HEK293 (cell line): Measurements from ENCODE around the gene CCDC116.
A peak's percentile ranks its signal among the peaks of the same experiment; 100 is the strongest.

Experiments
- PATZ1 ChIP-seq: fragments of 450-650 bp; formaldehyde crosslinking; IDR thresholded peaks from 2 replicates; pipeline ENCODE4 v1.5.1; 2016; ENCODE audit warnings: missing biosample characterization, missing genetic modification characterization
- PRDM6 ChIP-seq: fragments of 450-650 bp; formaldehyde crosslinking; IDR thresholded peaks from 2 replicates; pipeline ENCODE4 v1.5.1; 2017; ENCODE audit warnings: missing biosample characterization, missing genetic modification characterization
- WT1 ChIP-seq: fragments of 450-650 bp; formaldehyde crosslinking; IDR thresholded peaks from 2 replicates; pipeline ENCODE4 v1.5.1; 2016; ENCODE audit warnings: missing biosample characterization, missing genetic modification characterization
- YY2 ChIP-seq: fragments of 450-650 bp; formaldehyde crosslinking; IDR thresholded peaks from 2 replicates; pipeline ENCODE4 v1.5.1; 2016; ENCODE audit warnings: missing biosample characterization, missing genetic modification characterization
- ZBTB1 ChIP-seq: fragments of 450-650 bp; formaldehyde crosslinking; IDR thresholded peaks from 2 replicates; pipeline ENCODE4 v1.5.1; 2016; ENCODE audit warnings: missing biosample characterization, missing genetic modification characterization
- ZBTB20 ChIP-seq: fragments of 450-650 bp; formaldehyde crosslinking; IDR thresholded peaks from 2 replicates; pipeline ENCODE4 v1.5.1; 2016; ENCODE audit warnings: missing biosample characterization, missing genetic modification characterization
- ZBTB44 ChIP-seq: fragments of 450-650 bp; IDR thresholded peaks from 2 replicates; pipeline ENCODE4 v1.5.1; 2018; ENCODE audit warnings: missing biosample characterization, mild to moderate bottlenecking, missing genetic modification characterization
- ZNF138 ChIP-seq: fragments of 450-650 bp; formaldehyde crosslinking; IDR thresholded peaks from 2 replicates; pipeline ENCODE4 v1.5.1; 2016; ENCODE audit warnings: missing biosample characterization, missing genetic modification characterization, borderline replicate concordance
- ZNF155 ChIP-seq: fragments of 450-650 bp; formaldehyde crosslinking; IDR thresholded peaks from 2 replicates; pipeline ENCODE4 v1.5.1; 2016; ENCODE audit warnings: missing biosample characterization, missing genetic modification characterization
- ZNF16 ChIP-seq: fragments of 450-650 bp; formaldehyde crosslinking; IDR thresholded peaks from 2 replicates; pipeline ENCODE4 v1.5.1; 2016; ENCODE audit warnings: low read depth, missing biosample characterization, missing genetic modification characterization
- ZNF2 ChIP-seq: fragments of 450-650 bp; formaldehyde crosslinking; IDR thresholded peaks from 2 replicates; pipeline ENCODE4 v1.5.1; 2016; ENCODE audit warnings: missing biosample characterization, missing genetic modification characterization
- ZNF274 ChIP-seq, 2 experiments: fragments of 200-500 bp in 1 of 2; fragments of 450-650 bp in 1 of 2; sonication (Bioruptor generic) in 1 of 2; formaldehyde crosslinking in 1 of 2; IDR thresholded peaks; 2 replicates each; pipeline versions ENCODE4 v1.5.1 to v1.6.1; 2014 to 2016; ENCODE audit warnings: borderline replicate concordance in 1 of 2, inconsistent platforms in 1 of 2, low read length in 1 of 2, missing biosample characterization in 1 of 2, missing genetic modification characterization in 1 of 2
- ZNF311 ChIP-seq: fragments of 450-650 bp; formaldehyde crosslinking; IDR thresholded peaks from 2 replicates; pipeline ENCODE4 v1.5.1; 2017; ENCODE audit warnings: missing biosample characterization, missing genetic modification characterization, borderline replicate concordance
- ZNF416 ChIP-seq: fragments of 450-650 bp; formaldehyde crosslinking; IDR thresholded peaks from 2 replicates; pipeline ENCODE4 v1.5.1; 2016; ENCODE audit warnings: missing biosample characterization, missing genetic modification characterization
- ZNF426 ChIP-seq: fragments of 450-650 bp; formaldehyde crosslinking; IDR thresholded peaks from 2 replicates; pipeline ENCODE4 v1.5.1; 2017; ENCODE audit warnings: missing biosample characterization, missing genetic modification characterization, mild to moderate bottlenecking, inconsistent platforms, moderate library complexity
- ZNF548 ChIP-seq: fragments of 450-650 bp; formaldehyde crosslinking; IDR thresholded peaks from 2 replicates; pipeline ENCODE4 v1.5.1; 2016; ENCODE audit warnings: missing biosample characterization, missing genetic modification characterization
- ZNF629 ChIP-seq: fragments of 450-650 bp; formaldehyde crosslinking; IDR thresholded peaks from 2 replicates; pipeline ENCODE4 v1.5.1; 2017; ENCODE audit warnings: missing biosample characterization, missing genetic modification characterization
- ZNF645 ChIP-seq: fragments of 450-650 bp; formaldehyde crosslinking; IDR thresholded peaks from 2 replicates; pipeline ENCODE4; 2016; ENCODE audit warnings: missing biosample characterization, missing genetic modification characterization
- ZNF660 ChIP-seq: fragments of 450-650 bp; IDR thresholded peaks from 2 replicates; pipeline ENCODE4 v1.5.1; 2018; ENCODE audit warnings: missing biosample characterization, mild to moderate bottlenecking, missing genetic modification characterization
- ZNF664 ChIP-seq: fragments of 450-650 bp; formaldehyde crosslinking; IDR thresholded peaks from 2 replicates; pipeline ENCODE4 v1.5.1; 2016; ENCODE audit warnings: missing biosample characterization, missing genetic modification characterization
- ZNF692 ChIP-seq: fragments of 450-650 bp; formaldehyde crosslinking; IDR thresholded peaks from 2 replicates; pipeline ENCODE4 v1.5.1; 2016; ENCODE audit warnings: missing biosample characterization, missing genetic modification characterization
- ZNF707 ChIP-seq: fragments of 450-650 bp; formaldehyde crosslinking; IDR thresholded peaks from 2 replicates; pipeline ENCODE4 v1.5.1; 2016; ENCODE audit warnings: missing biosample characterization, missing genetic modification characterization
- ZNF747 ChIP-seq: fragments of 450-650 bp; formaldehyde crosslinking; IDR thresholded peaks from 2 replicates; pipeline ENCODE4 v1.5.1; 2016; ENCODE audit warnings: missing biosample characterization, missing genetic modification characterization
- ZNF830 ChIP-seq: fragments of 450-650 bp; IDR thresholded peaks from 2 replicates; pipeline ENCODE4 v1.5.0; 2018; ENCODE audit warnings: missing biosample characterization, missing genetic modification characterization, low read depth, mild to moderate bottlenecking, moderate library complexity
- ZSCAN5A ChIP-seq: fragments of 450-650 bp; formaldehyde crosslinking; IDR thresholded peaks from 2 replicates; pipeline ENCODE4 v1.5.1; 2016; ENCODE audit warnings: missing biosample characterization, missing genetic modification characterization

The CCDC116 gene

GRCh38 chr22:21641789-21642583 lies 9.4 kb downstream of the CCDC116 start, which contains the start of gene SDF2L1 (continued):
- TF ChIP-seq ZSCAN5A (tag by site-specific recombination) (0 out of 2 replicates have a peak, but pooled peaks have one; percentile 18), PATZ1 (tag by site-specific recombination) (no peak; the same call in 1 of the 2 replicates), WT1 (no peak), ZNF426 (tag by site-specific recombination) (no peak), ZNF548 (tag by site-specific recombination) (no peak), ZBTB44 (tag by site-specific recombination) (no peak), ZNF138 (tag by site-specific recombination) (no peak), ZNF660 (tag by site-specific recombination) (peak; percentile 30; the same call in 1 of the 2 replicates), ZNF645 (tag by site-specific recombination) (no peak), ZNF2 (tag by site-specific recombination) (0 out of 2 replicates have a peak, but pooled peaks have one; percentile 5), YY2 (tag by site-specific recombination) (no peak), ZNF692 (tag by site-specific recombination) (peak; percentile 31; the same call in 1 of the 2 replicates), ZBTB1 (no peak), ZBTB20 (peak; percentile 90), ZNF629 (0 out of 2 replicates have a peak, but pooled peaks have one; percentile 13), PRDM6 (tag by site-specific recombination) (no peak), ZNF274 (IDR thresholded peaks at IDR 0.05; ENCODE audit: low read length) (no peak), ZNF274 (tag by site-specific recombination; IDR thresholded peaks at IDR 0.05; ENCODE audit: borderline replicate concordance) (no peak), ZNF155 (no peak), ZNF664 (tag by site-specific recombination) (no peak), ZNF16 (tag by site-specific recombination) (no peak), ZNF830 (no peak), ZNF747 (tag by site-specific recombination) (no peak), ZNF707 (tag by site-specific recombination) (no peak), ZNF416 (tag by site-specific recombination) (no peak), ZNF311 (tag by site-specific recombination) (no peak)
